ENCODE results near the gene ATG13. TPM values are rescaled to one million over a fixed set of nuclear protein-coding genes. Genes with fewer than 3 reads are reported as not detected.
"Not testable (repeated sequence)": the region's sequence is repeated elsewhere in the genome, so short reads cannot be mapped to it uniquely, and the experiment has no call there.

The ATG13 gene
- total RNA-seq (2012; rRNA removed) = 33.0 and 46.1 TPM in 2 replicates

- Histone ChIP-seq H3K4me2 (ENCODE audit: low read length) (peak within 1 kb of the TSS; percentile 89), H3K36me3 (ENCODE audit: insufficient read depth, low read length) (peaks cover 8% of the 10 kb centered on the region), H3K9me3 (replicated peaks; ENCODE audit: low read length) (no peaks in the 10 kb centered on the region), H3K27me3 (ENCODE audit: control insufficient read depth, insufficient read depth, low read length) (no peaks in the 10 kb centered on the region), H3K9ac (ENCODE audit: low read depth, low read length) (peak within 1 kb of the TSS; percentile 99), H3K4me3 (ENCODE audit: low read length) (peak within 1 kb of the TSS; percentile 95), H3K4me1 (ENCODE audit: control insufficient read depth, insufficient read depth, low read length) (peaks cover 21% of the 10 kb centered on the region)
These were observed at the start of gene ATG13, which contains the start of gene HARBI1 for GRCh38 chr11:46617134-46617971. ATG13 (plus strand) TSS chr11:46617553; CDS start chr11:46644292, 26,739 bp downstream. HARBI1 (minus strand) TSS chr11:46617227; CDS start chr11:46616237, 990 bp downstream.

DNA sequence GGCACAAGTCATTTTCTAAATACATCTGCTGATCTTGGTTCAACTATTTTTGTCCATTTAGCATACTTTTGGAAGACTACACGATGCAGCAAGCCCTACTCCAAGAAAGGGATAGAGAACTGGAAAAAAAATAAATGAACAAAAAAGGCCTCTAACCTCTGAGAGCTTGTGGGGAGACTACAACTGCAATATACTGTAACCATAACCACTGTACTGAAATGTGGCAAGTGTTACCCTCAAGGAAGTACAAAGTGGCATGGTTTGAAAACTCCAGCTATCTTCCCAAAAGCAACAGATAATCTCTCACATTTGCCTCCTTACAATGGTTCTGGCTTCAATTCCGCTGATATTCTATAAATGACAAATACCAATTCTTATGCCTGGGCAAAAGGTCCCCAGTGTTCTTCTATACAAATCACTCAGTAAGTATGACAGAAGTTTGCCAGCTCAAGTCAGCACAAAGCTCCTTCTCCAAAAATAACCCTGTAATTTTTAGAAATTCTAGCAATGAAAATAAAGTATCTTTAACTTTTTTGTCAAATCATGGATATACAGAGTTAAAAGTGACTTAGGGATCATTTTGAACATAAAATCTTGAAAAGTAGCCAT lies 46.5 kb upstream of the ATG13 start:
- no peak overlapping the region for H3K4me2 ChIP-seq (ENCODE audit: low read length)
- H3K36me3 ChIP-seq (ENCODE audit: insufficient read depth, low read length) = no peaks in the 10 kb centered on the region
- H3K27me3 ChIP-seq (ENCODE audit: control insufficient read depth, insufficient read depth, low read length) = no peaks in the 10 kb centered on the region
- no peaks in the 10 kb centered on the region for H3K4me1 ChIP-seq (ENCODE audit: control insufficient read depth, insufficient read depth, low read length)
- H3K4me3 ChIP-seq (ENCODE audit: low read length) = no peak overlapping the region
- no peak overlapping the region for H3K9ac ChIP-seq (ENCODE audit: low read depth, low read length)
- H3K9me3 ChIP-seq (replicated peaks; ENCODE audit: low read length) = no peaks in the 10 kb centered on the region

GRCh38 chr11:46574656-46575055 lies 42.7 kb upstream of the ATG13 start:
- Histone ChIP-seq H3K9ac (ENCODE audit: low read depth, low read length) (no peak overlapping the region), H3K4me2 (ENCODE audit: low read length) (no peak overlapping the region), H3K9me3 (replicated peaks; ENCODE audit: low read length) (no peaks in the 10 kb centered on the region), H3K27me3 (ENCODE audit: control insufficient read depth, insufficient read depth, low read length) (no peaks in the 10 kb centered on the region), H3K36me3 (ENCODE audit: insufficient read depth, low read length) (no peaks in the 10 kb centered on the region), H3K4me3 (ENCODE audit: low read length) (no peak overlapping the region), H3K4me1 (ENCODE audit: control insufficient read depth, insufficient read depth, low read length) (no peaks in the 10 kb centered on the region)

GRCh38 chr11:46577058-46577457 lies 40.3 kb upstream of the ATG13 start:
- no peak overlapping the region for H3K9ac ChIP-seq (ENCODE audit: low read depth, low read length)
- H3K4me1 ChIP-seq (ENCODE audit: control insufficient read depth, insufficient read depth, low read length) = no peaks in the 10 kb centered on the region

GRCh38 chr11:46582588-46582987 lies 34.8 kb upstream of the ATG13 start:
- no peaks in the 10 kb centered on the region for H3K27me3 ChIP-seq (ENCODE audit: control insufficient read depth, insufficient read depth, low read length)
- no peak overlapping the region for H3K4me3 ChIP-seq (ENCODE audit: low read length)
- no peak overlapping the region for H3K4me2 ChIP-seq (ENCODE audit: low read length)
- H3K9ac ChIP-seq (ENCODE audit: low read depth, low read length) = no peak overlapping the region
- H3K36me3 ChIP-seq (ENCODE audit: insufficient read depth, low read length) = no peaks in the 10 kb centered on the region
- H3K4me1 ChIP-seq (ENCODE audit: control insufficient read depth, insufficient read depth, low read length) = no peaks in the 10 kb centered on the region
- H3K9me3 ChIP-seq (replicated peaks; ENCODE audit: low read length) = no peaks in the 10 kb centered on the region

More at GRCh38 chr11:46577058-46577457, 40.3 kb upstream of the ATG13 start:
- Histone ChIP-seq H3K4me3 (ENCODE audit: low read length) (no peak overlapping the region), H3K4me2 (ENCODE audit: low read length) (no peak overlapping the region), H3K27me3 (ENCODE audit: control insufficient read depth, insufficient read depth, low read length) (no peaks in the 10 kb centered on the region), H3K9me3 (replicated peaks; ENCODE audit: low read length) (no peaks in the 10 kb centered on the region), H3K36me3 (ENCODE audit: insufficient read depth, low read length) (no peaks in the 10 kb centered on the region)

- not testable (repeated sequence) for H3K9ac ChIP-seq (ENCODE audit: low read depth, low read length); H3K4me3 ChIP-seq (ENCODE audit: low read length); H3K4me2 ChIP-seq (ENCODE audit: low read length); H3K36me3 ChIP-seq (ENCODE audit: insufficient read depth, low read length); H3K4me1 ChIP-seq (ENCODE audit: control insufficient read depth, insufficient read depth, low read length); H3K27me3 ChIP-seq (ENCODE audit: control insufficient read depth, insufficient read depth, low read length); H3K9me3 ChIP-seq (replicated peaks; ENCODE audit: low read length)
These were observed 33.8 kb upstream of the ATG13 start for GRCh38 chr11:46583513-46583912.

DNA sequence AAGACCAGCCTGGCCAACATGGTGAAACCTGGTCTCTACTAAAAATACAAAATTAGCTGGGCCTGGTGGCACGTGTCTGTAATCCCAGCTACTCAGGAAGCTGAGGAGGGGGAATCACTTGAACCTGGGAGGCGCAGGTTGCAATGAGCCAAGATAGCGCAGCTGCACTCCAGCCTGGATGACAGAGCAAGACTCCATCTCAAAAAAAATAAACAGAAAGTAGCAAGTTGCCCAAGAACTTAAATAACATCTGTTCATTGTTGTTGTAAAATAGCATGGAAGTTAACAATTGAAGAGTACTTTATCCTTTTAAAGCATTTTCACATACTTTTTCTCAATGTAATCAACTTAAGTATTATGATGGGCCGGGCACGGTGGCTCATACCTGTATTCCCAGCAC lies 29.2 kb upstream of the ATG13 start:
- no peak overlapping the region for H3K4me2 ChIP-seq (ENCODE audit: low read length)
- no peak overlapping the region for H3K4me3 ChIP-seq (ENCODE audit: low read length)
- no peak overlapping the region for H3K9ac ChIP-seq (ENCODE audit: low read depth, low read length)
- no peaks in the 10 kb centered on the region for H3K36me3 ChIP-seq (ENCODE audit: insufficient read depth, low read length)
- no peaks in the 10 kb centered on the region for H3K27me3 ChIP-seq (ENCODE audit: control insufficient read depth, insufficient read depth, low read length)
- no peaks in the 10 kb centered on the region for H3K9me3 ChIP-seq (replicated peaks; ENCODE audit: low read length)
- H3K4me1 ChIP-seq (ENCODE audit: control insufficient read depth, insufficient read depth, low read length) = peaks cover 7% of the 10 kb centered on the region

DNA sequence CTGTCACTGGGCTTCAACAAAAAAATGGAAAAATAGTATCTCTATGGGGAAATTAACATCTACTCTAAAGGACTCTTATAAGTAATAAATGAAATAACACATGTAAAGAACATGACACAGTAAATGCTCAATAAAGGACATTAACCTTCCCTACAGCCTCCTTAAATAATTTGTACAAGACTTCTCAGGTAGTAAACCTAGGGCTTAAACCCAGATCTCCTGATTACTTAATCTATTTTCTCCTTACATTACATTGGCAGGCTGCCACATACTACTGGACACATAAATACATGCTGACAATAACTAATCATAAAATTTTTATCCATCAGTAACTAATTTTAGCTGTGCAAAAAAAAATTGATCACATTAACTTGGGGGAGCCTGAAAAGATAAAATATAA lies 28.4 kb upstream of the ATG13 start:
- Histone ChIP-seq H3K9ac (ENCODE audit: low read depth, low read length) (no peak overlapping the region), H3K9me3 (replicated peaks; ENCODE audit: low read length) (no peaks in the 10 kb centered on the region), H3K36me3 (ENCODE audit: insufficient read depth, low read length) (no peaks in the 10 kb centered on the region), H3K4me1 (ENCODE audit: control insufficient read depth, insufficient read depth, low read length) (peaks cover 7% of the 10 kb centered on the region), H3K4me3 (ENCODE audit: low read length) (no peak overlapping the region), H3K4me2 (ENCODE audit: low read length) (no peak overlapping the region), H3K27me3 (ENCODE audit: control insufficient read depth, insufficient read depth, low read length) (no peaks in the 10 kb centered on the region)

- Histone ChIP-seq H3K4me1 (ENCODE audit: control insufficient read depth, insufficient read depth, low read length) (peaks cover 13% of the 10 kb centered on the region), H3K9ac (ENCODE audit: low read depth, low read length) (no peak overlapping the region)
These were observed 26.4 kb upstream of the ATG13 start for GRCh38 chr11:46590740-46591605.

DNA sequence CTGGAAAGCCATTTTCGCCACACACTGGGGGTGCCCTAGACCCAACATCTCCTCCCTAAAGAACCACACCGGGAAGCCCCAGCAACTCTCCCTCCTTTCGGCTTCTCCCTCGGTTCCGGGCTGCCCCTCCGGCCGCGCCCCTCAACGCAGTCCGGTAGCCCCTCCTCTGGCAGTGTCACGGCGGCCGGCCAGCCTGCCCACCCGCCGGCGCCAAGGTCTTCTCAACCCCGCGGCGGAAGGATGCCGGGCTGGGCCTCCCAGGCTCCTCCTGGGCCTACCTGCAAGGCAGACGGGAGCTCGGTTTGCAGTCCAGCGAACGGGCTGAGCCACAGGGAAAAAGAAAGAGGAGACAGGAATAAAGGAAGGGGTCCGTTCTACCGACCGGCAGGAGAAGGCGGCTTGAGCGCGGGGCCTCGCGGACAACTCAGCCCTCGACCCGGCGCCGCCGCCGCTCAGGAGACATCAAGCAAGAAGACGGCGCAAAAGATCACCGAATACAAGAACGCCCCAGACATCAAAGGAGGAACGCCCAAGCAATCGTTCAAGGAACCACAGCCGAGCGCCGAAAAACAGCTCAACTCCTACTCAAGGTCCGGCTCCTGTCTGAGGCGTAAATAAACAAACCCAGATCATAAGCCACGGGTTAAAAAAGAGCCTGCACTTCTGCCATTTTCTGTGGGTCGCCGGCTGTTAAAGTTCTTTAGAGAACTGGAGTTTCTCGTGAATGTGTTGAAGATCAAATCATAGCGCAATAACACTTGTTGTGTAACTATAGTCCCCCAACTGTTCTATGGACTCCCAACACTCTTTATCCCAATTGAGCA lies 23.6 kb upstream of the ATG13 start, which contains the start of gene AMBRA1:
Gene AMBRA1 (minus strand): TSS at position 474 of the 824 bp plus-strand sequence. CDS start 45,643 bp downstream, outside the sequence.
- Histone ChIP-seq H3K9ac (ENCODE audit: low read depth, low read length) (peak within 1 kb of the TSS; percentile 92), H3K4me3 (ENCODE audit: low read length) (peak within 1 kb of the TSS; percentile 89), H3K27me3 (ENCODE audit: control insufficient read depth, insufficient read depth, low read length) (no peaks in the 10 kb centered on the region), H3K4me1 (ENCODE audit: control insufficient read depth, insufficient read depth, low read length) (peaks cover 21% of the 10 kb centered on the region), H3K36me3 (ENCODE audit: insufficient read depth, low read length) (no peaks in the 10 kb centered on the region), H3K9me3 (replicated peaks; ENCODE audit: low read length) (no peaks in the 10 kb centered on the region), H3K4me2 (ENCODE audit: low read length) (peak within 1 kb of the TSS; percentile 95)

More at GRCh38 chr11:46590740-46591605, 26.4 kb upstream of the ATG13 start:
- no peak overlapping the region for H3K4me3 ChIP-seq (ENCODE audit: low read length)
- H3K4me2 ChIP-seq (ENCODE audit: low read length) = peak overlapping the region; percentile 57
- H3K27me3 ChIP-seq (ENCODE audit: control insufficient read depth, insufficient read depth, low read length) = no peaks in the 10 kb centered on the region
- H3K9me3 ChIP-seq (replicated peaks; ENCODE audit: low read length) = no peaks in the 10 kb centered on the region
- no peaks in the 10 kb centered on the region for H3K36me3 ChIP-seq (ENCODE audit: insufficient read depth, low read length)

Measured in skeletal muscle satellite cell (primary cell).